Occipital lobe (tissue), 3 donors: ENCODE measurements around the gene IFNW1. TPM values are rescaled to one million over a fixed set of nuclear protein-coding genes. Genes with fewer than 3 reads are reported as not detected.
A peak's percentile ranks its signal among the peaks of the same experiment; 100 is the strongest.

ENCODE experiments used
- DNase-seq: peaks from one replicate; lab custom pipeline; 2025; lab: John Stamatoyannopoulos, UW
- small RNA-seq: library from RNA; depleted of rRNA; stranded (forward); fragments of <200 nt; gene quantifications from one replicate; pipeline ENCODE3, GENCODE V24; 2014
- total RNA-seq: library from RNA; depleted of rRNA; stranded (reverse); fragments of >200 nt; gene quantifications from one replicate; pipeline ENCODE4 v1.2.3, GENCODE V29; 2014

IFNW1 gene
- total RNA-seq, 1 donor from 2014 or later: not detected

DNA sequence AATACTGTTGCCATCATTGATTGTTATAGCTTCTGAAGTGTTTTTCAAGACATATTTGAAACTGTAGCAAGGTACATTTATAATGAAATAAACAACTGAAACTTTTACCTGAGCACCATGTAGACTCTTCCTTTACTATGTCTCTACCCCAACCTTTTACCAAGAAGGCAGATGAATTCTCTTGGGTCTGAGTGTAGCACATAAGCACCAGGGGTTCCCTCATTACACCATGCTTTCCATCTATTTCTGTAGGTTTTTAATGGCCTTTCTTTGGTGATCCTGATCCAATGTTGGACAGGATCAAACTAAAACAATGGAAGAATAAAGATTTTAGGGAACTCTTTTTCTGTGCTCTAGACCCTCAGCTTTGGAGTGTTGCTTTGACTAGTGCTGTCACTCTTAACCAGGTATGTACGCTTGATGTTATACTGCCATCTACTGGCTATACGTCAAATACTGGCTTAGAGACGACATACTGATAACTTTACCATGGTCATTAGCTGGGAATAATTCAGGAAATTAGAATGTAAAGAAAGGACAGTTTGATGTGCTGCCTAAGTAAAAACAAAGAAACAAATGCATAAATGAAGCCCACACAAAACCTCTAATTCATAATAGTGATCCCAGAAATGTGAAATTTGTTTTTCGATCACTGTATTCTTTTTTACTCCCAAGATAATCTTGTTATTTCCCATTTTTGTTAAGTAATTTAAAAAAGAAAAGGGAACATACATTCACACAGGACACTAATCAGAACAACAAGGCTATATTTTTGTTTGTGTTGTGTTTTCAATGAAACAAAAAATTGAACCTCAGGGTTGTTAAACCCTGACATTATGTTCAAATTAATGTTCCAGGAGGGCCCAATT is 30.7 kb downstream of the IFNW1 start:
- no peak for DNase-seq

DNA sequence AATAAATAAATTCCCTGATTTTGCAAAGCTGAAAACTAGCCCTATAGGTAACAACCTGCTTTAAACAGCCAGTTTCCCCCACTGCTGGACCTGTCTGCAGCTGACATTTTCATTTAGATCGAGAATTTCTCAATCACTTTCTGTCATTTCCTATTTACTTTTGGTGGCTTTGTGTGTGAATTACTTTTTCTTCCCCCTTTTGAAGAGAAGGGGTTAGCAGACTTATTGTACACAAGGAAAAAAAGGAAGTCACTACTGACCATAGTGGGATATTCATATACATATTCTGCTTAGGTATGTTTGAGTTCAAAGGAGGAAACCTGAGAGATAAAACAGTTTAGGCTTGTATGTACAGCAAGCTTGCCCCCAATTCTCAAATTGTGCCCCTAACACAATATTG is 36.8 kb downstream of the IFNW1 start:
- DNase-seq: no peak

DNA sequence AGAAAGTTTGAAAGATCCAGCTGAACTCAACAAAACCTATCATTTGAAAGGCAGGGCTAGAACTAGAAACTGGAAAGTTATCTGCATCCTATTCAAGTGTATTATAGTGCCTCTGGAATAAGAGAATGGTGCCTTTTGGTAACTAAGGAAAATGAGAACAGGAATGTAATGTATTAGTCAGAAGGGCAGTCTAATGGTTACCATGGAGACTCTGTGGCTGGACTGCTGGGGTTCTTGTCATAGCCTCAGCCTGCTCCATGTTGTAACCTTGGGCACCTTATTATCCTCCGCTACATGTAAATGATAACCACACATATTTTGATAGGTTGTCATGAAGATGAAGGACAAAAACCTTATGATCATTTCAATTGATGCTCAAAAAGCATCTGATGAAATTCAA is 39.3 kb downstream of the IFNW1 start:
- no peak for DNase-seq

DNA sequence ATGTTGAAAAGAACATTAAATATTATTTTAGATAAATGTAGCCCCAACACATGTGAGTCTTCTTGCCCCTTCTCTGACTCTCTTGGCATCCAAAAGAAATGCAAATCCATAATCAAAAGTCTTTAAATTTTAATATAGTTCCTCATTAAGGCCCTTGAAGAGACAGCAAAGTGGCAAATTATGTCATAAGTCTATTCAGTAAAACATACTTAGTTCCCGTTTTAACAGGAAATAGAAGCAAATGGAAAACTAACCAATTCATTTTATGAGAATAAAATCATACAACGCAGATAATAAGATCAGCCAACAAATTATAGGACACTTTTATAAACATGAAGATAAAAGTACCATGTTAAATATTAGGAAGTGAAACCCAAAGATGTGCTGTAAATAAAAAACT is 43.8 kb downstream of the IFNW1 start:
- no peak for DNase-seq

DNA sequence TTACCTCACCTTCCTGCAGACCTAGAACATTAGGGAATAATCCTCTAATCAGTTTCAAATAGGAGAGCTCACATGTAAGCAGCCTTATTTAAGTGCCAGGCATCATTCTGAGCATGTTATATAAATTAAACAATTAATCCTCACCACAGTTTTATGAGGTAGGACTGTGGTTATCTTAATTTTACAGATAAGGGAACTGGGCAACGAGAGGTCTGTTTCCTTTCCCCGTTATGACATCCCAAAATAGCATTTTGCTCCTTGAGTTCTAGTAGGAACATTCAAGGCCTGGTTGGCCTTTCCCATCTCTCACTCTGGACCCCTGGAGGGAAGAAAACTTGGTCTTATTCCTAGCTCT is 44.8 kb downstream of the IFNW1 start:
- no peak for DNase-seq

DNA sequence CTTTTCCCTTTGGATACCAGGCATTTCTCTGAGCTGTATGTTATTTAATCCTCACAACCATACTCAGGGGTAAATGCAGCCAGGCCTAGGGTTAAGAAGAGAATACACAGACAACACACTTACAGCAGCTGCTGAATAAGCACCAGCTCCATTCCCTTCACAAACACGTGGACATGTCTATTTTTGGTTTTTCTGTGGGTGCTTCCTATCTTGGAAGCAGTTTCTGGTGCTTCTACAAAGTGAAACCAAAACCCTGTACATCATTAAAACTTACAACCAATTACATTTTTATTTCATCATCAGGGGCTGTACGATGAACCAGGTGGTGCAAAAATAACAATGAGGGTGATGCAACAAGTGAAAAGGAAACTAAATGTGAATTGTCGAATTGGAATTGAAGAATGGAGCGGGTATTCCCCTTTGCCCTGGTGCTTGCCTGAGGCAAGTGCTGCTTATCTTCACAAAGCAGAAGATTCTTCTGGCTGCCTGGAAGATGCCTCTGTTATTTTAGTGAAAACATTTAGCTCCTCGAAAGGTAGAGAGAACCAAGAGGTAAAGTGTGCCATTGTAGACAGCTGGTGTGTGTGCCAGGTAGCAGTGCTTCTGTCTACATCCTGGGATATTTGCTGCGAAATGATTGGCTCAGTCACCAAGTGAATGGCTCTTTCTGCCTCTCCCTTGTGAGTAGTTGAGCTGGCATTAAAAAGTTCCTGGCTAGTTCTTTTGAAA is 45.3 kb downstream of the IFNW1 start:
- DNase-seq: peak; percentile 3

DNA sequence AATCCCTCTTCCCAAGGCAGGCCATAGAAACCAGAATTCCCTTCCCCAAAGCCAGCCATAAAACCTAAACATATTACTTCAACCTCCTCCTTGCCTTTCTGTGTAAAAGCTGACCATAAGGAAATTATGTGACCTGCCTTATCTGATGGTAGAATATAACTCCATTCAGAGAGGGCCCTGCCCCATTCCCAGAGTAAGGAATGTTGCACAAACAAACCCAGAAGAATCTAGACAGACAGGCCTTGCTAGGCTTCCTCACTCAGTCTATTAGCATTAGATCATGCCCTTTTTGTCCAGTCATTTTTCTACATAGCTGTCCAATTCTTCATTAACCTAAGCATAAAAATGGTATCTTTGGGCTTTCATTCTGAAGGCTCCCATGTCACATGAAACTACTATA is 46.1 kb downstream of the IFNW1 start:
- DNase-seq: no peak

Small RNA genes within 50 kb of the gene (small RNA-seq; reads per million reads assigned to genes)
- gene IFNWP4: not detected
- not detected for gene RF00019

Other genes with a start within 250 kb of the IFNW1 start
- gene HACD4, start 110.2 kb downstream of the IFNW1 start, total RNA-seq: 0.94 TPM
- gene IFNB1, start 63.9 kb downstream of the IFNW1 start, total RNA-seq: not detected
- not detected for gene IFNA21, start 24.8 kb upstream of the IFNW1 start, total RNA-seq
- gene IFNA4, start 45.8 kb upstream of the IFNW1 start, total RNA-seq: not detected
- gene IFNA7, start 60.4 kb upstream of the IFNW1 start, total RNA-seq: not detected
- gene IFNA10, start 65.3 kb upstream of the IFNW1 start, total RNA-seq: not detected
- not detected for gene IFNA16, start 75.5 kb upstream of the IFNW1 start, total RNA-seq
- not detected for gene IFNA17, start 86.4 kb upstream of the IFNW1 start, total RNA-seq
- not detected for gene IFNA14, start 98.2 kb upstream of the IFNW1 start, total RNA-seq
- gene IFNA5, start 163.5 kb upstream of the IFNW1 start, total RNA-seq: not detected
- 81.4 TPM for gene KLHL9, start 193.6 kb upstream of the IFNW1 start, total RNA-seq
- not detected for gene IFNA6, start 209.1 kb upstream of the IFNW1 start, total RNA-seq
- gene IFNA13, start 226.2 kb upstream of the IFNW1 start, total RNA-seq: not detected
- not detected for gene IFNA2, start 243.6 kb upstream of the IFNW1 start, total RNA-seq